ENCODE measurements around the gene MLLT3. TPM values are rescaled to one million over a fixed set of nuclear protein-coding genes. Genes with fewer than 3 reads are reported as not detected.

Gene MLLT3
- total and polyA plus RNA-seq, 2 of the 13 experiments (the other 11 are each of a cell fraction or from before 2014, with no cell fraction given) = 12.3 to 12.6 TPM

- peaks cover 15% of the 10 kb centered on the region for H3K79me2 ChIP-seq (ENCODE audit: insufficient read depth, low read length)
- ChIA-PET POLR2A (no interaction called here), CTCF (ENCODE audit: low intra/inter-chr PET ratio, low total read pairs) (no interaction called here)
- TSS peak; percentile 35 for BruUV-seq (replicated peaks)
- in situ Hi-C loops (cut with HindIII; ENCODE audit: extremely low pct_ligation_motif_present, low pct_unique_long_range_greater_than_20kb) (loop anchor here (5.0 to 25.0 kb wide), 4 partner anchors 55 to 493 kb away; no protein-coding TSS in a partner anchor), intact Hi-C loops (cut with micrococcal nuclease; ENCODE audit: unreplicated experiment) (loop anchor here (5.0 kb wide), 4 partner anchors 67 to 692 kb away; no protein-coding TSS in a partner anchor)
- ATAC-seq = no peak
- H3K9ac ChIP-seq (ENCODE audit: insufficient read depth, low read depth, low read length) = no peak overlapping the region
- no peak overlapping the region; the same call in 1 of the 2 replicates for H3K4me2 ChIP-seq (ENCODE audit: low read depth, low read length)
- no peak overlapping the region for H2AFZ ChIP-seq (ENCODE audit: low read length)
- no peaks in the 10 kb centered on the region for H3K9me3 ChIP-seq (ENCODE audit: low read length)
- no peaks in the 10 kb centered on the region for H3K36me3 ChIP-seq (replicated peaks in 1 of 2; ENCODE audit: control insufficient read depth in 1 of 2, insufficient read depth in 2 of 2, low read length in 2 of 2)
- H3K27ac ChIP-seq (ENCODE audit: extremely low read length, insufficient read depth, low read length) = no peak overlapping the region
- 43% methylated on average over 15 of the region's 15 CpGs for WGBS (ENCODE audit: low lambda C conversion rate)
- TF ChIP-seq CERS6 (CRISPR knock-in tag; IDR thresholded peaks at IDR 0.05) (no peak), ZNF331 (CRISPR knock-in tag; IDR thresholded peaks at IDR 0.05) (peak; percentile 70; the same call in 1 of the 2 replicates)
- H3K27me3 ChIP-seq (ENCODE audit: control insufficient read depth in 1 of 2, insufficient read depth in 2 of 2, low read length in 2 of 2) = peaks cover 0 to 24% of the 10 kb centered on the region in 2 experiments; a peak in 2 of 5 replicates
- no peak overlapping the region for H3K4me3 ChIP-seq (replicated peaks in 1 of 3; ENCODE audit: insufficient read depth in 1 of 3, low read depth in 2 of 3, low read length in 3 of 3)
- no peaks in the 10 kb centered on the region for H4K20me1 ChIP-seq (ENCODE audit: insufficient read depth, low read length)
- H3K4me1 ChIP-seq (ENCODE audit: insufficient read depth, low read length) = peaks cover 26% of the 10 kb centered on the region
- no peak for FAIRE-seq
- DNase-seq (ENCODE audit: low spot score) = no peak
These were observed 2.7 kb downstream of the MLLT3 start for GRCh38 chr9:20619487-20620200.

GRCh38 chr9:20618361-20618802, 3.9 kb downstream of the MLLT3 start:
- DNase-seq (ENCODE audit: low spot score) (peak; percentile 14), FAIRE-seq (no peak), ATAC-seq (no peak)
- Histone ChIP-seq H3K9ac (ENCODE audit: insufficient read depth, low read depth, low read length) (no peak overlapping the region), H4K20me1 (ENCODE audit: insufficient read depth, low read length) (no peaks in the 10 kb centered on the region), H3K79me2 (ENCODE audit: insufficient read depth, low read length) (peaks cover 15% of the 10 kb centered on the region), H3K27ac (ENCODE audit: extremely low read length, insufficient read depth, low read length) (no peak overlapping the region), H3K4me1 (ENCODE audit: insufficient read depth, low read length) (peaks cover 15% of the 10 kb centered on the region), H2AFZ (ENCODE audit: low read length) (no peak overlapping the region), H3K4me3 (replicated peaks in 1 of 3; ENCODE audit: insufficient read depth in 1 of 3, low read depth in 2 of 3, low read length in 3 of 3) (no peak overlapping the region), H3K4me2 (ENCODE audit: low read depth, low read length) (no peak overlapping the region), H3K36me3 (replicated peaks in 1 of 2; ENCODE audit: control insufficient read depth in 1 of 2, insufficient read depth in 2 of 2, low read length in 2 of 2) (no peaks in the 10 kb centered on the region), H3K27me3 (ENCODE audit: control insufficient read depth in 1 of 2, insufficient read depth in 2 of 2, low read length in 2 of 2) (peaks cover 0 to 14% of the 10 kb centered on the region in 2 experiments; a peak in 2 of 5 replicates), H3K9me3 (ENCODE audit: low read length) (no peaks in the 10 kb centered on the region)
- in situ Hi-C loops (cut with HindIII; ENCODE audit: extremely low pct_ligation_motif_present, low pct_unique_long_range_greater_than_20kb) (loop anchor here (25.0 kb wide), 1 partner anchor 494 kb away; no protein-coding TSS in a partner anchor), intact Hi-C loops (cut with micrococcal nuclease; ENCODE audit: unreplicated experiment) (no loop called here)
- TF ChIP-seq ZNF75D (CRISPR knock-in tag; IDR thresholded peaks at IDR 0.05; ENCODE audit: borderline replicate concordance) = no peak
- POLR2A ChIA-PET = no interaction called here
- CTCF ChIA-PET (ENCODE audit: low intra/inter-chr PET ratio, low total read pairs) = no interaction called here
- WGBS (ENCODE audit: low lambda C conversion rate) = 67% methylated on average over 2 of the region's 2 CpGs
- BruUV-seq (replicated peaks) = no TSS peak

All from HepG2 (cell line).